Measurements from ENCODE around the gene ITFG2. TPM values are rescaled to one million over a fixed set of nuclear protein-coding genes. Genes with fewer than 3 reads are reported as not detected.
"Not testable (repeated sequence)": the region's sequence is repeated elsewhere in the genome, so short reads cannot be mapped to it uniquely, and the experiment has no call there.

ITFG2 gene
- total RNA-seq, 2 experiments from 2014 or later: 28.8 to 34.9 TPM

GRCh38 chr12:2868986-2869632, 56.6 kb downstream of the ITFG2 start:
- not testable (repeated sequence) for H3K4me3 Mint-ChIP-seq; DNase-seq; H3K9me3 Mint-ChIP-seq (ENCODE audit: low read depth); ATAC-seq; H3K27ac Mint-ChIP-seq; H3K27me3 Mint-ChIP-seq
- Mint-ChIP-seq H3K36me3 (peaks cover 62% of the 10 kb centered on the region), H3K4me1 (peaks cover 30% of the 10 kb centered on the region)
- CTCF ChIA-PET: interaction anchor here (1.0 kb wide), 1 partner anchor 17 kb away, joined by 3 read pairs; no protein-coding TSS in a partner anchor

Other genes starting within 250 kb of the ITFG2 start
- gene FKBP4, start 17.7 kb upstream of the ITFG2 start, total RNA-seq: 100 to 1,000 TPM in 1 of 2 experiments, 10 to 100 TPM in 1; 78.2 to 109 TPM
- not detected for gene NRIP2, start 22.4 kb downstream of the ITFG2 start, total RNA-seq
- under 1 TPM in 1 of 2 experiments, not detected in 1; 0.67 TPM for gene TEX52, start 44.4 kb downstream of the ITFG2 start, total RNA-seq
- gene FOXM1, start 64.5 kb downstream of the ITFG2 start, total RNA-seq: 100 to 1,000 TPM; 130 to 155 TPM
- 10 to 100 TPM; 43.4 to 49.2 TPM for gene RHNO1, start 64.6 kb downstream of the ITFG2 start, total RNA-seq
- 1 to 10 TPM; 7.5 to 7.8 TPM for gene TULP3, start 78.2 kb downstream of the ITFG2 start, total RNA-seq
- 1 to 10 TPM in 1 of 2 experiments, under 1 TPM in 1; 0.44 to 1.6 TPM for gene TEAD4, start 146.7 kb downstream of the ITFG2 start, total RNA-seq